WERI-Rb-1 (cell line): ENCODE measurements around the gene MDM2.

Experiments
- DNase-seq: peaks from one replicate; pipeline ENCODE4 v3.0.0-alpha.2; 2020
- H3K27ac ChIP-seq: fragments of 250-450 bp; sonication (Bioruptor Pico); 2 replicates; pipeline ENCODE4 v1.5.1; 2020; ENCODE audit warnings: mild to moderate bottlenecking, moderate library complexity
- H3K27me3 ChIP-seq: fragments of 250-450 bp; sonication (Bioruptor Pico); 2 replicates; pipeline ENCODE4 v1.5.1; 2021; ENCODE audit warnings: mild to moderate bottlenecking, low read depth, moderate library complexity; ENCODE audit not compliant: insufficient read depth, severe bottlenecking
- H3K36me3 ChIP-seq: fragments of 250-450 bp; sonication (Bioruptor Pico); 2 replicates; pipeline ENCODE4 v1.5.1; 2020; ENCODE audit warnings: mild to moderate bottlenecking, moderate library complexity
- H3K4me3 ChIP-seq: 2 replicates; pipeline ENCODE4 v1.5.1; 2011; ENCODE audit warnings: low read depth, mild to moderate bottlenecking, control low read depth, low read length
- H3K9me3 ChIP-seq: fragments of 250-450 bp; sonication (Bioruptor Pico); 2 replicates; pipeline ENCODE4 v1.5.1; 2021; ENCODE audit warnings: mild to moderate bottlenecking, moderate library complexity; ENCODE audit not compliant: severe bottlenecking
- CTCF ChIP-seq: IDR thresholded peaks from 2 replicates; pipeline ENCODE4 v1.5.1; 2011; ENCODE audit warnings: low read depth, mild to moderate bottlenecking, control low read depth, inconsistent platforms, low read length

MDM2 gene

GRCh38 chr12:68884251-68884650 lies 76.3 kb downstream of the MDM2 start:
- Histone ChIP-seq H3K4me3 (no peak overlapping the region), H3K36me3 (no peaks in the 10 kb centered on the region), H3K9me3 (peaks cover 3% of the 10 kb centered on the region), H3K27me3 (no peaks in the 10 kb centered on the region), H3K27ac (no peak overlapping the region)
- no peak for TF ChIP-seq CTCF
- DNase-seq, result no peak

GRCh38 chr12:68885381-68885780 lies 77.4 kb downstream of the MDM2 start:
- H3K27me3 ChIP-seq, result no peaks in the 10 kb centered on the region
- peaks cover 3% of the 10 kb centered on the region for H3K9me3 ChIP-seq
- no peak for DNase-seq
- TF ChIP-seq CTCF, result no peak
- no peak overlapping the region for H3K27ac ChIP-seq
- H3K36me3 ChIP-seq, result no peaks in the 10 kb centered on the region
- no peak overlapping the region for H3K4me3 ChIP-seq

- no peaks in the 10 kb centered on the region for H3K27me3 ChIP-seq
Observed at GRCh38 chr12:68886636-68887572, 78.9 kb downstream of the MDM2 start.

GRCh38 chr12:68887641-68888040 lies 79.7 kb downstream of the MDM2 start:
- Histone ChIP-seq H3K9me3 (no peaks in the 10 kb centered on the region), H3K4me3 (no peak overlapping the region), H3K36me3 (no peaks in the 10 kb centered on the region), H3K27ac (no peak overlapping the region), H3K27me3 (no peaks in the 10 kb centered on the region)
- no peak for DNase-seq
- TF ChIP-seq CTCF, result no peak

More at GRCh38 chr12:68886636-68887572, 78.9 kb downstream of the MDM2 start:
- DNase-seq, result peak; percentile 33
- H3K4me3 ChIP-seq, result no peak overlapping the region
- H3K36me3 ChIP-seq, result no peaks in the 10 kb centered on the region
- no peak overlapping the region; the same call in 1 of the 2 replicates for H3K27ac ChIP-seq
- TF ChIP-seq CTCF, result no peak
- H3K9me3 ChIP-seq, result peaks cover 3% of the 10 kb centered on the region

GRCh38 chr12:68888243-68888642 lies 80.3 kb downstream of the MDM2 start:
- no peak overlapping the region for H3K4me3 ChIP-seq
- H3K27me3 ChIP-seq, result no peaks in the 10 kb centered on the region
- no peak for DNase-seq
- H3K36me3 ChIP-seq, result no peaks in the 10 kb centered on the region
- TF ChIP-seq CTCF, result no peak
- H3K27ac ChIP-seq, result no peak overlapping the region
- no peaks in the 10 kb centered on the region for H3K9me3 ChIP-seq
